GM18498 (cell line): Measurements from ENCODE around the gene LRAT.
"Not testable (repeated sequence)": the region's sequence is repeated elsewhere in the genome, so short reads cannot be mapped to it uniquely, and the experiment has no call there.

ENCODE experiments used
- ATAC-seq: cut with Tn5 transposase; IDR thresholded peaks from one replicate; pipeline ENCODE4 v1.9.1; 2021; ENCODE audit warnings: mild to moderate bottlenecking, moderate library complexity; ENCODE audit not compliant: unreplicated experiment

LRAT gene

DNA sequence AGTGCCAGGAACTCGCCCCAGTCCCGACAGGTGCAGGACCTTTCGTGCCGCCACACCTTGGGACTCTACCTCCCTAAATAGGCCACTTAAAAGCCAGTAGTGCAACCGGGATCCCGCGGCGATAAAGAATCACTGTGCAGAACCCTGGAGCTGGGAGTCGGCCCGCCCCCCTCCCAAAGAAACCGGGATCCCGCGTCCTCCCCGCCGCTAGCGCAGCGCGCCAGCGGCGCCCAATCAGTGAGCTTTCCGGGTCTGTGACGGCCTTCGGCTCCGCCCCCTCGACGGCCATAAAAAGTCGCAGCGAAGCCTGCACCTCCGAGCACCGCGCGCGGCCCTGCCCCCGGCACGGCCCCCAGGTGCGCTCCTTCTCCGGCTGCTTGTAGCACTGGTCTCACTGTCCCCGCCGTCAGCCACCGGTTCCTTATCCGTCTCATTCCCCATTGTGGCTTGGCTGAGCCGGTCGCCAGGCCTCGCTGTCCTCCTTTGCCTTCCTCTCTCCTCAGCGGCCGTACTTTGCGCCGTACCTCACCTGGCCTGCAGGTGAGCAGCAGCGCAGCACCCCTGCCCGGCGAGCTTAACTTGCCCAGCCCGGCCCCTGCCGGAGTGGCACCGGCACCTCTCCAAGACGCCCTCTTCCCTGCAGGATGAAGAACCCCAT, at the start of gene LRAT:
LRAT (plus strand) TSS at position 318 of the 658 bp plus-strand sequence; CDS start at position 645, 327 bp downstream.
- peak; percentile 69 for ATAC-seq

DNA sequence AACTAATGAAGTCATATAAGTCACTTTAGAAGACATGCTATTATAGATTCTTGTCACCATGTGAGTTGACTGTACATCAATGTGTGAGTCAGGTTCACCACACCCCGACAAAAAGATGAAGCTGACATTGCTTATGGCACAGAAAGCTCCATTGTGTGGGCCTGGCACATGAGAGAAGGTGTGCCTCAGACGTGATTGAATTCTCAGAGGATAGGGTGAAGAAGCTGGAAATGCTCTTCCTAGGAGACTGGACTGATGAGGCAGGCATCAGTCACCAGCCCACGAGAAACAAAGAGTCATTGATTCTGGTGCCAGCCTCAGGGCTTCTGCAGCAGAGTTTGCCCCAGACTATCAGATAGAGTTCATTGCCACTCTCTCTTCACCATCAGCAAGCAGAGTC, 35.9 kb upstream of the LRAT start:
- no peak for ATAC-seq

DNA sequence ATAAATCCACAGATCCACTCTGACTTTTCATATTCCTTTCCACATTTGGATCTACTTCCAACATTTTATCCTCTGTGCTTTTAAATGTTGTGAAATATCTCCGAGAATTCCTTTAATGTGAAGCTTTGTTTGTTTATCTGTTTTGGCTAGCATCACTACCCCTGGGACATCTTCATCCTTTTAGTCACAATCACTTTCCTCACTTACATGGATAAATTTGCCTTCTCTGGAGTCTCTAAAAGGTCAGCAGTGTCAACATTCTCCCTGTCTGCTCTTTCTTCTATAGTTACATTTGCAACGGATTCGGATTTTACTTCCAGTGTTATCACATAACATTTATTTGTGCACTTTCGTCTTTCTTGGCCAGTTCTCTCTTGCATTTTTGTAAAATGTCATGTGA, 34.2 kb upstream of the LRAT start:
- ATAC-seq: no peak

DNA sequence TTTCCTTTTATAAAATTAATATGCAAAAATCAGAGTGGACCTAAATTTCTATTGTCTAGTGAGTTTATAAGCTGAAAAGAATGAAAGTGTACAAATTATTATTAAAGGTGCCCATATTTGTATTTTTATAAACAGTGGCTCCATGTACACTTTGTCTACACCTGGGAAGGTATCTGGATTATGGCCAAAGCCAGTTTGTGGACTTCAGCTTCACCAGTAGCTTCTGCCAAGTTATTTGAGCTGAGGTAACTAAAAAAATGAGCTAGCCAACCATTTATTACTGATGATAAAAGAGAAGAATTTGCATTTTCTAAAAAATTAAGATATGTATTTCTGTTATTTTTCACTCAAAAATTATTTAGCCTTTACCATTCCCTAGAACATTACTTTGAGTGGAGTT, 32.3 kb upstream of the LRAT start:
- no peak for ATAC-seq

DNA sequence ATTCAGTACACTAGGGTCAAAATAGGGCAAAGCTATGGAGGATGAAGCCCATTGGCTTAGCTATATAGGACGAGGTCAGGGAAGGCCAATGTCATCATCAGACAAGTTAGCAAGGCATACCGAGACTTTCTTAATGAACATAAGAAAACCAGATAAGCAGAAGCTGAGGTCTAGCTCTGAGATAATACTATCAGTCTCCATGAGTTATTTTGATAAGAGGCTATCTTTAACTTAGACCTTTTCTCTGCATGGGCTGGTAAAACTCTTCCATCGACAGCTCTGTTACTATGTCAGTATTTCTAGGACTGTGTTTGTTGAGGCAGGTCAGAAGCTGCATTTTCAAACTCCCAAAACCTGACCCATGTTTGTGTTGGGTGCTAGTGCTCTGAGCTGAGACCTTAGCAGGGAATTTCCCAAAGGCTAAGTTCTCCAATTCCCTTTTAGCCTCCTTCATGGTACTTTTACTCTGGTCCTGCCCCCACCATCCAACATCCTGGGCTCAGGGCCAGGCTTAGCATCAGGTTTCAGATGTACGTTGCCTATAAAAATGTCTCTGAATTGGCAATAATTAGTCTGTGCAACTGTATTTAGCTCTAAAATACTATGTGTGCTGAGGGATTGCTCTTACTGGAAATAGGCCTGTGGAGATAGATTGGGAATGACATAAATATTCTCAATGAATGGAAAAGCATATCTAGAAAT, 29.3 kb upstream of the LRAT start:
- ATAC-seq: no peak

DNA sequence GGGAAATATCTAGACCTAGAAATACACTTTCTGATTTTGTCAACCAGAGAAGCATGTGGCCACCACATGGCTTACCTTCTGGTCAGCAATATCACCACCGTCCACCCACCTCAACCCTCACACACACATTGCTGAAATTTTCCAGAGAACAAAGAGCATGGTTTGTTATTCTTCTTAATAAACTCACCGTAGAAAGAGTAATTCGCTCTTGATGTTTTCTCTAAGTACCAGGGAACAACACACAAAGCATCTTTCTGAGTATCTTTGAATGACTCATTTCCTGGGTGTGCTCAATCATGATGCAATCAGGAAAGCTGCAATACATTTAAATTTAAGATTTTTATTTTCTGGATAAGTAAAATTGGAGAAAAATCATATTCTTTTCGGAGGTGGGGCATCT, 24.7 kb upstream of the LRAT start:
- ATAC-seq: no peak

DNA sequence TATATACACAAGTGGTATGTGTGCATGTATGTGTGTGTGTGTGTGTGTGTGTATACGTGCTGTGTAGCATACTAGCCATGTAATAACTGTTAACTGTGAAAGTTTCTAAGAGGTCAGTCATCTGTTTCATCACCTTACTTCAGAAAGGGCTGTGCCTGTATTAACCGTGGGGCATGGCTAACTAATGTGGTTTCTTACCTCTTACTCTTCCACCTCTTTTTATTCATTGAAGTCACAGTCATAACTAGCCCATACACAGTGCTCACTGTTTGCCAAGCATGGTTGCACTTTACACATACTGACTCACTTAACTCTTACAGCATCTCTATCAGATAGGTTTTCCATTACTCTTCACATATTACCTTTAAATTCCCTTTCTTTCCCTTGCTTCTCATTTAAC, 23.7 kb upstream of the LRAT start:
- ATAC-seq: no peak

DNA sequence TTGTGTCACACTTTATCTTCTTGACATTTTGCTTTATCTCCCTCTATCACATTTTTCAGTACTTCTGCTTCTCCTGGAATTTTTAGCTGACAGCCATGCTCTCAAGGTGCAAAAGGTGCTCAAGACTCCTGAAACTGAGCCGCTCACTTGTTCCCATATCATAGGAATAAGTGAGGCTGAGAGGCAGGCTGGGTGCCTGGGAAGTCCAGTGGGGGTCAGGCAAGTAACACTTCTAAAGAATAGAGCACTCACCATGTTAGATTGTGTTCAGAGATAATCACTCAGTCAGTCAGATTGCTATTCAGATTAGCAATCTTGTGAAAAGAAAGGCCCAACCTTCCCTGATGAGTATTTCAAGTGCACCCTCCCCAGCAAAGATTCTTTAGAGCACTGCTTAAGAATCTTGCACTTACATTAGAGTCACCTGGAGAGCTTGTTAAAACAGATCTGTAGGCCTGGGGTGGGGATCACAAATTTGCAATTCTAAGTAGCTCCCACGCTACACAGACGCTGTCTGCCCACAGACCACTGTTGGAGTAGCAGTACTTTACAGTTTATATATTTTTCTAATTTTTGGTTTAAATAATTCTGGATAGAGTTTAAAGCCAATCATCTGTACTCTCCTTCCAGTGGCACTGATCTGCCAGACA, 23.1 kb upstream of the LRAT start:
- ATAC-seq: no peak

DNA sequence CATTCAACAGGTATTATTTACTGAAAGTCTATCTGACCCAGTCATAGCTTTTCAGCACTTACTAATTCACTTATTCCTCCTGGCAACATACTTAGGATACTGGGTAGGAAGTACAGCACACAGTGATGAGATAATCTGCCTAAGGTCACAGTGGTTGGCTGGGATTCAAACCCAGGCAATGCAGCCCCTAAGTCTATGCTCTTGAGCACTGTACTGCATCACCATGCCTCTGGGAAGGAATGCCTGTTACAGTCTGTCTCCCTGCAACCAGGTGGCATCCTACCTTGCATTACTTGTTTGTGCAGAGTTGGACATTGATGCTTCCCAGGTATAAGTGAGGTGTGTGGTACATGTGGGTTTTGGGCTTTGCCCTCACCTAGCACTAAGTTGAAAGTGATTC, 21.5 kb upstream of the LRAT start:
- no peak for ATAC-seq

DNA sequence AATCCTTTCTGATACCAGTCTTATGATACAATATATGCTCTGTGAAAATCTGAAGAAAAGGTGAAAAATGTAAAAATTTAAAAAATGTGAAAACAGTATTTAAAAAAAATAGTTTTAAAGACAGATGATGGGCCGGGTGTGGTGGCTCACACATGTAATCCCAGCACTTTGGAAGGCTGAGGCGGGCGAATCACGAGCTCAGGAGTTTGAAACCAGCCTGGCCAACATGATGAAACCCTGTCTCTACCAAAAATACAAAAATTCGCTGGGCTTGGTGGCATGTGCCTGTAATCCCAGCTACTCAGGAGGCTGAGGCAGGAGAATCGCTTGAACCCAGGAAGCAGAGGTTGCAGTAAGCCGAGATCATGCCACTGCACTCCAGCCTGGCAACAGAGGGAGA, 20.2 kb upstream of the LRAT start:
- not testable (repeated sequence) for ATAC-seq

DNA sequence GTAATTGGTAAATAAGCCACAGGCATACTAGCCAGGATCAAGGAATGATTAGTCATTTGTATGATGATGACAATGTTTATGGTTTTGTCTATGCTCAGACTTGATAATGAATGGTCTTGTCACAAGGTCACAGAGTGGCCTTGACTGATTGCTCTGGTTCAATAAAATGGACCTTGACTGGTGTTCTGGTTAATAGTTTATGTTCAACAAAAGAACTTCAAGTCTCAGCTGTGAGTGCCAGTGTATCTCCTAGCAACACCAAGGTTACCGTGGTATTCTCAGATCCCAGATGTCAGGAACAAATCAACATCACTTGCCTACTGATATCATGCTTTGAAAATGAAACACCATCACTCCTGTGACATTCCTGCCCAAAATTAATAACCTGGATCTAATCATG, 16.3 kb upstream of the LRAT start:
- no peak for ATAC-seq

DNA sequence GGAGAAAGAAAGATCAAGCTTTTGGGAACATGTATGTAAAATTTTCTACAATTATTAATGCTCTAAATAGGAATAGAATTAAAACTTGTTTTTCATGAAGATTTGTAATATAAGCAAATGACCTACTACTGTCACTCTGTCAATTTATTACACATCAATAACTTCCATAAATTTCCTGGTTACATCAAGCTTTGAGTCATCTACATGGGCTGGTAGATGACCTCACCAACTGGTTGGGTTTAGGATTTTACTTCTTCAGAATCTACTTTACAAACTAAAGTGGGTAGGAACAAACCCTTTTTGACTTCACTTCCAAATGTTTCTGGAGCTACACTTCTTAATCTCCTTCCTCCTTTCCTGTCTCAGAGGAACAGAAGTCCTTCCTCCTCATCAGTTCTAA, 12.0 kb upstream of the LRAT start:
- ATAC-seq: no peak

DNA sequence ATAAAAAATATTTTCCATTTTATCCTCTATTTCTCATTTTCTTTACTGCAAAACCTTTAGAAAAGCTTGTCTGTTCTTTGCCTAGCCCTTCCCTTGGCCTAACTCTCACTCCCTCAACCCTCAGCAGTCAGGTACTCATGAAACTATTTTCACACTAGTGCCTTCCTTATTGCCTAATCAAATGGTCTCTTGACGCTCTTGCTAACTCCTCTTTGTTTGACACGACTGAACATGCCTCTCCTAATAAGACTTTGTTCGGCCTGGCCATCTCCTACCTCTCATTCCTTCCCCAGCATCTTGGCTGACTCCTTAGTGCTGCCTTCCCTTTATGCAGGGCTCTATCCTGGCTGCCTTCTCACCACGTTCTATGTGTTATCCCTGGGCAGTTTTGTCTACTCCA, 11.1 kb upstream of the LRAT start:
- ATAC-seq: no peak

DNA sequence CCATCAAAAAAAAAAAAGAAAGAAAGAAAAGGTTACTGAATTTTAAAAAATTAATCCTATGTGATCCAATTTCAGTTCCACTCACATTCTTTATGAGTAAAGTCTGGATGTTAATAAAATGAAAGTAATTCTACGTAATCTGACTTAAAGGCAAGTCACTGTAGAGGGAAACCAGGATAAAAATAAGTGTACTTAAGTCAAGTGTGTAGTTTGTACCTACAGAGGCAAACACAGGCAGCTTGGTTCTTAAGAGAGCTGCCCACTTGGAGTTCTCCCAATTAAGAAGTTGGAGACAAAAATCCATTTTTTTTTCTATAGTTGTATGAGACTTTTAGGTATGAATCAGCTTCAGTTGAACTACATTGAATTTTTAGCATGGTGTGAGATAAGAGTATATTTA, 7.0 kb upstream of the LRAT start:
- no peak for ATAC-seq

DNA sequence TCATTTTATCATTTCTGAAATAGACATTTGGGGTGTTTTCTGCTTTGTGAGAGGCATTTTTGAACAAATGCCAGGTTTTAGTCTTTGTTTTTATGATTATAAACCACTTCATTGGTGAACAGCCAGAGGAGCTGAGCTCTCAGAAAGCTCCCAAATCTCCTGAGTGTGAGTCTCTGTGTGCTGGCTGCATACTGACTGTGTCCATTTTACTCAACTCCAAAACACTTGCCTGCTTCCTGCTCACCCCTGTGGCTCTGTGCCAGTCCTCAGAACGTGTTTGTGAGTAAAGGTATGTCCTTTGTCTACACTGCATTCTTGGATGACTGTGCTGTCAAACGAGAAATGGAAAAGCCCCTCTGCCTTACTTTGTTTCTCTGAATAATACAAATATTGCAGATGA, 5.4 kb upstream of the LRAT start:
- no peak for ATAC-seq

DNA sequence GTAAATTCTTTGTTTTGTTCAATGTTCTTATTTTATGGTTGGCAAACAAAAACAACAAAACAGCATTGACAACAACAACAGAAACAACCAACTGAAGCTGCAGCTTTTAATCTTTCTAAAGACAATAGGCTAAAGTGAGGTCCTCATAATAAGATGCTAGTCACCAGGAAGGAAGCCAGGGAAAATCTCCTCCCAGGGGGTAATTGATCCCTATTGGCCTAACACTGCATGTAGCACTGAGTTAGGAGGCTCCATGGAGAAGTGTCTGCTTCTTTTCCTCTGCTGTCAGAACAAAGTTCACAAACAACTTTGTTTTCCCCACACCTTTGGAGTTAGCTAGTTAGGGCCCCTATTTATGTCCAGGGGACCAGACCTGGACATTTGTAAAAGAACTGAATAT, 4.7 kb upstream of the LRAT start:
- ATAC-seq: no peak

DNA sequence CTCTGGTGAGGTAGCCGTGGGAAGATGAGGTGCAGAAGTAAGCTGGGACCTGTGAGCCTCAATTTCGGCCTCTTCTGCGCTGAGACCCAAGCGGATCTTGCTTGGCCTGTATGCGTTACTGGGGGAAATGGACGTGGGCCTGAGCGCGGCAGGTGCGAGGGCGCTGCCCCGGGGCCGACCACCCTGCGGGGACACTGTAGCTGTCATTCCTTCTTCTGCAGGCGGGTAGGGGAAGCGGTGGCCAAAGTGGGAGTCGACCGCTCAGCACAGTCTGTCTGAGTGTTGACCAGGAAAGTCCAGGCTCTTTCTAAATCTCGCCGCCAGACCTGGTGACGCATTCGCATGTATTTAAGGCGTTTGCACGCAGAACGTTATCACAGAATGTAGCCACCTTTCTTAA, 3.3 kb upstream of the LRAT start:
- no peak for ATAC-seq

DNA sequence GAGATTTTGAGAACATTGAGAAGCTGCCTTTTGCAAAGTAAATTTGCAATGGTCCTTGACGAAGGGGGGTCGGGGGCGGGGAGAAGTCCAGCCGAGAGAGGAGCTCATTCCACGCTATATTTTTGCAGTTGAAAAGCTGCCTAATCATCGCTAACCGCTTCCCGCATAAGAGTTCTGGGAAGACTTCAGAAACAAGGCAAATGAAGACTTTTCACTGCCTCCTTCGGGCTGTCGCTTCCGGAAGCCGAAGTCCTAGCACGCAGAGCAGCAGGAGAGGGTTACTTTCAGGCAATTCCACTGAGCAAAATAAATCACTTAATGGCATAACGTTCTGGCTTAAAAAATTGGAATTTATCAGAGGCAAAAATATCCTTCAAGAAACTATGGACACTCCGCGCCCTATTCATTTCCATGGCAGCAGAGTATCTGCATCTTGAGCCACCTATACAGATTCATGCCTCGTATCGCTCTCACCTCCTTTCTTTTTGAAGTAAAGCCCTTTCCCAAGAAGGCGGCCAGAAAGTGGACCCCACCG, 2.6 kb upstream of the LRAT start:
- no peak for ATAC-seq

DNA sequence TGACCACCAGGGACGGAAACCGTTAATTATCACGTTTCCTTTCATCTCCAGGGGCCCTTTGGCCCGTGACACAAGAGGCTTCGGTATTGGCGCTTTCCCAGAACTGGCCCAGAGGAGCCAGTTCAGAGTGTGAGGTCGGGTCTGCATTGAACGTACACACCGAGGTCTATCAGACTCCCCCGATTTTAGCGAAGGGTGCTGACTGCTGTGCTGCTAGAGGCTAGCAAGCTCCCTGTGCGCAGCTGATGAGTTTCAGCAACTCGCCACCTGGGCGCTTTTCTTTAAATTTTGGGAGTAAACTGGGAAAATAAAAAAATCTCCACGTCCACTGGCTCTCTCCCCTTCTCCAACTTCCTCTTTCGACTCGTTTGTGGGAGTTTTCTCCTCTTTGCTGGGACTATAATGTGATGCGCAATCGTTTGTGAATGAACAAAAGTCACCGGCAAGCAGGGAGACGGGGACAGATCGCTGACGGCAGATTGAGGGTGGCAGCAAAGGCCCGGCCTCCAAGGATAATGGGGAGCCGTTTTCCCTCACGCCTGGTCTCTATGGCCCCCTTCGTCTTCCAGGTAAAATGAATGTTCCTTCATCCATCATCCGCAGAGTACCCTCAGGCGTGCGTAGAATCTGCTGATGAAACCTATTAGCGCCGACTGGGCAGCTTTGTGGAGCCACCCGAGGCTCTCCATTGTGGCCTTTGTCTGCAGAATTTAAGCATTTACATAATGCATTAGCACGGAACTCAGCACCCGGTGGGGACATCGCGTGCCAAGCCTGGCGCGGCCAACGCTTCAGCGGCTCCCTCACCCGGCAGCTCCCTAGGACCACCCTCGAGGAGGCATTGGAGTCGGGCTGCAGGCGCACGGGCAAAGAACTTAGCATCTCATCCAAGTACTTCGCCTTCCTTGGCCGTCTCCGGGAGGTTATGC, 1.6 kb upstream of the LRAT start:
- no peak for ATAC-seq

DNA sequence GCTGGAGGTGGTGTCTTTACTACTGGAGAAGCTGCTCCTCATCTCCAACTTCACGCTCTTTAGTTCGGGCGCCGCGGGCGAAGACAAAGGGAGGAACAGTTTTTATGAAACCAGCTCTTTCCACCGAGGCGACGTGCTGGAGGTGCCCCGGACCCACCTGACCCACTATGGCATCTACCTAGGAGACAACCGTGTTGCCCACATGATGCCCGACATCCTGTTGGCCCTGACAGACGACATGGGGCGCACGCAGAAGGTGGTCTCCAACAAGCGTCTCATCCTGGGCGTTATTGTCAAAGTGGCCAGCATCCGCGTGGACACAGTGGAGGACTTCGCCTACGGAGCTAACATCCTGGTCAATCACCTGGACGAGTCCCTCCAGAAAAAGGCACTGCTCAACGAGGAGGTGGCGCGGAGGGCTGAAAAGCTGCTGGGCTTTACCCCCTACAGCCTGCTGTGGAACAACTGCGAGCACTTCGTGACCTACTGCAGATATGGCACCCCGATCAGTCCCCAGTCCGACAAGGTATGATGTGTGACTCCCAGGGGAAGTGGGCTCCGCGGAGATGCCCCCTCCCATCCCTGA, 634 bp downstream of the LRAT start:
- no peak for ATAC-seq

DNA sequence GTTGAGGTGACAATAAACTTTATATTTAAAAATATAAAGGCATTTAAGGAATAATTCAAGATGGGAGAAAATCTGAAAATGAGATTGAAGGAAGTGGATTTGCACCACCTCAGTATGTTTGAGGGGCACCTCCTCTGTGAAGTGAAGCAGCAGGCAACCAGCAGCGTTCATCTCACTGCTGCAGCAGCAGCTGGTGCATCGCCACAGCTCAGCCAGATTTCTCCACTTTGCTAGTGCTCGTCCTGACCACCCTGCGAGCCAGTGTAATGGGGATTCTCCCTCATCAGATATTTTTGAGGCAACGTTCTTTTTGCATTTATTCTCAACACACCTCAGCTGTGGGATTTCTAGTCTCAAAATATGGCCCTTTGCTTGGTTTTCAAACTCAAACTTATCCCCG, 13.9 kb downstream of the LRAT start:
- ATAC-seq: no peak
